IPS DF 6.9 (cell line): ENCODE results near the gene SYPL2.
"Not testable (repeated sequence)": the region's sequence is repeated elsewhere in the genome, so short reads cannot be mapped to it uniquely, and the experiment has no call there.

Experiments
- DNase-seq: peaks from one replicate; pipeline ENCODE4 v3.0.0-alpha.2; 2013; ENCODE audit warnings: low read depth, low spot score
- H3K27ac ChIP-seq: one replicate; pipeline ENCODE4 v1.5.1; 2013; ENCODE audit warnings: low read length, control low read depth
- H3K27me3 ChIP-seq: 2 replicates; pipeline ENCODE4 v1.6.1; 2013; ENCODE audit warnings: mild to moderate bottlenecking, low read length; ENCODE audit not compliant: control insufficient read depth, insufficient read depth
- H3K36me3 ChIP-seq: 2 replicates; pipeline ENCODE4 v1.6.1; 2013; ENCODE audit warnings: low read length; ENCODE audit not compliant: control insufficient read depth, insufficient read depth
- H3K4me1 ChIP-seq: 2 replicates; pipeline ENCODE4 v1.6.1; 2013; ENCODE audit warnings: low read length; ENCODE audit not compliant: control insufficient read depth, insufficient read depth
- H3K4me3 ChIP-seq: 2 replicates; pipeline ENCODE4 v1.5.1; 2013; ENCODE audit warnings: mild to moderate bottlenecking, low read length
- H3K9me3 ChIP-seq: 2 replicates; pipeline ENCODE4 v1.6.1; 2013; ENCODE audit warnings: low read length, inconsistent platforms; ENCODE audit not compliant: control insufficient read depth, insufficient read depth
- WGBS: extraction: QIAGEN DNeasy Blood & Tissue Kit; methylation state at CpG from one replicate; pipeline ENCODE4 v1.1.7; 2013; ENCODE audit warnings: mixed read lengths, missing lambda C conversion rate; ENCODE audit not compliant: insufficient read length, insufficient coverage; 5-methylcytosine and 5-hydroxymethylcytosine counted together

Gene SYPL2

DNA sequence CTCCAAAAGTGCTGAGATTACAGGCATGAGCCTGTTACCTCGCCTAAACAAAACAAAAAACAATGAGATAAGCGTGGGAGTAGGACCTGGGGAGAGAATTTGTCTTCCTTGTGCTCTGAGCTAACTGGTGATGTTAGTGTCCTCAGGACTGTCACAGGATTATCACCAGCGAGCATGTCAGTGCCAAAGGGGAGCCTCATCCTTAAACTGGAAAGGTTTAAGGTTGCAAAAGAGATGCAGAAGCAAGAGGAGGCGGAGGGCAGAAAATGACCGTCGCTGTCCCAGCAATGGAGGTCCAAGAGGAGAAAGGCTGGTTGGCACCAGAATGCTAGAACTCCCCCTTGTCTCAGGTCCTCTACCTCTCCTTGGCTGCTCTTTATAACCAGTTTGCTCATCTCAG, 3.9 kb downstream of the SYPL2 start:
- no peak for DNase-seq
- no peaks in the 10 kb centered on the region for H3K9me3 ChIP-seq
- no peak overlapping the region for H3K27ac ChIP-seq
- H3K36me3 ChIP-seq = no peaks in the 10 kb centered on the region
- no peaks in the 10 kb centered on the region; the same call in 1 of the 2 replicates for H3K4me1 ChIP-seq
- H3K27me3 ChIP-seq = peaks cover 11% of the 10 kb centered on the region; the same call in 1 of the 2 replicates
- WGBS = no CpG with 5 or more reads among the region's 6 CpGs
- H3K4me3 ChIP-seq = no peak overlapping the region

DNA sequence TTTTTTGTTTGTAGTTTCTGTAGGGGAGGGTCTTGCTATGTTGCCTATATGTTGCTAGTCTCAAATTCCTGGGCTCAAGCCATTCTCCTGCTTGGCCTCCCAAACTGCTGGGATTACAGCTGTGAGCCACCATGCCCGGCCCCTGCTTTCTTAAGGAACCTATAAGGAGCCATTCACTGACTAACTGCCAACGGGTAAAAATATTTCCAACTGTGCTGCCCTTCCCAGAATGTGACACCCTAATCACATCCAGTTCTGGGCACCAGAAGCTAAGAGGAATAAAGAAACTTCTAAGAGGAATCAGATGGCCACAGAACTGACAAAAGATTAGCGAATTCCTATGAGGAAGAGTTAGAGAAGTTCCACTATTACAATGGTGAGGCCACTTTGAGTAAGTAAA, 6.4 kb downstream of the SYPL2 start:
- H3K9me3 ChIP-seq = no peaks in the 10 kb centered on the region
- H3K27me3 ChIP-seq = peaks cover under 1% of the 10 kb centered on the region; the same call in 1 of the 2 replicates
- WGBS = no CpG with 5 or more reads among the region's 3 CpGs
- H3K4me3 ChIP-seq = no peak overlapping the region
- DNase-seq = no peak
- no peak overlapping the region for H3K27ac ChIP-seq
- no peaks in the 10 kb centered on the region; the same call in 1 of the 2 replicates for H3K4me1 ChIP-seq
- no peaks in the 10 kb centered on the region for H3K36me3 ChIP-seq

DNA sequence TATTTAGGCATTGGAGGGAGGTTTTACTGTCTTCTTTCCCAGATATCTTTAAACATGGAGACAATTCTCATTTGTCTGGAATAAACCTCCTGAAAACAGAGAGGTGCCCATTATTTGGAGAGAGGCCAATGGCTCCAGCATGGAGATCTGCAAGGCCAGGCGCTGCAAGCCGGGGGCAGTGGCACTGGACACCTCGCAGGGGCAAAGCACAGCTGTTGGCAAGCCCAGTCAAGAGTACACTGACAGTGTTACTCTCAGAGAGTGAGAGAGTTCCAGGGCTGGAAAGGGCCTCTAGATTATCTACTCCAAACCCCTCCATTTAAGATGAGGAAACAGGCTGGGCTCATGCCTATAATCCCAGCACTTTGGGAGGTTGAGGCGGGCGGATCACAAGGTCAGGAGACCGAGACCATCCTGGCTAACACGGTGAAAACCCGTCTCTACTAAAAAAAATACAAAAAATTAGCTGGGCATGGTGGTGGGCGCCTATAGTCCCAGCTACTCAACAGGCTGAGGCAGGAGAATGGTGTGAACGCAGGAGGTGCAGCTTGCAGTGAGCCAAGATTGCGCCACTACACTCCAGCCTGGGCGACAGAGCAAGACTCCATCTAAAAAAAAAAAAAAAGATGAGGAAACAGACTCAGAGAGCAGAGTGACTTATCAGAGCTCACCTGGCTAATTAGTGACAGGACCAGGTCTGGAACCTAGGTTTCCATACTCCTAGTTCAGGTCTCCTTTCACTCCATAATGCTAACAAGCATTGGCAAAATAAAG, 7.1 kb downstream of the SYPL2 start:
- not testable (repeated sequence) for H3K4me3 ChIP-seq, DNase-seq, H3K27ac ChIP-seq, H3K36me3 ChIP-seq, H3K27me3 ChIP-seq, H3K4me1 ChIP-seq, H3K9me3 ChIP-seq
- WGBS = no CpG with 5 or more reads among the region's 12 CpGs

DNA sequence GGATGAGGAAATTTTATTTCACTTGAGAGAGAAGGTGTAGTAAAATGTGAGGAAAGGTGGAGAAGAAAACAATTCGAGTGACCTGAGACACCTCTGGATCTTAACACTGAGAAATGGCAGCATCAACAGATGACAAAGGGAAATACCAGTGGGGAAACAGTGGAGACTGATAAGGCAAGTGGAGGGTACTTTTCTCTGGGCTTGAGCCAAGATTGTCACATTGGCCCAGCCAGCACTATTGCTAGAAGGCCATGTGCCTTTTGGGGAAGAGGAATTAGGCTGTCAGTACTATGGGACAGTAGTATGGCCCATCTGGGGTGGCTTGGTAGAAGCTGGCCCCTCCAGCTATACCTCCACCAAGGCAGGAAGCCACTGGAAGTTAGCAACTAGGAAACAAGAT, 8.4 kb downstream of the SYPL2 start:
- Histone ChIP-seq H3K4me1 (peaks cover 4% of the 10 kb centered on the region; the same call in 1 of the 2 replicates), H3K27ac (no peak overlapping the region), H3K9me3 (no peaks in the 10 kb centered on the region), H3K36me3 (no peaks in the 10 kb centered on the region), H3K4me3 (no peak overlapping the region), H3K27me3 (no peaks in the 10 kb centered on the region)
- no CpG with 5 or more reads among the region's 1 CpG for WGBS
- no peak for DNase-seq

DNA sequence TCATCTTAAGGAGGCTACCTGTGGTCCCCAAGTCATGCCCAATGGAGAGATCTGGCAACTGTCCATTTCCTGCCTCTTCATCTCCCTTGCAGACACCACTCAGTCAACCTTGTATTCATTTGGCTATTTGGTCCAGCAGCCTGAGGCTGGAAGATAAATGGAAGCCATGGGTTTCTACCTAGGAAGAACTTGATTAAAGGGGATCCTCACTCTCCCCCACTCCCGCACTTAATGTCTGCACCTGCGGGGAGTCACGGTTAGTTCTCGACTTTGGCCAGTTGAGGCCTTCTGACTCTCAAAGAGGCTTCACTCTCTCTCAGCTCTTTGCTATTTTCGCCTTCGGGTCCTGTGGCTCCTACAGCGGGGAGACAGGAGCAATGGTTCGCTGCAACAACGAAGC, 8.9 kb downstream of the SYPL2 start:
- no peak overlapping the region for H3K27ac ChIP-seq
- no CpG with 5 or more reads among the region's 9 CpGs for WGBS
- no peaks in the 10 kb centered on the region for H3K9me3 ChIP-seq
- no peaks in the 10 kb centered on the region for H3K27me3 ChIP-seq
- H3K4me1 ChIP-seq = peaks cover 4% of the 10 kb centered on the region; the same call in 1 of the 2 replicates
- H3K36me3 ChIP-seq = no peaks in the 10 kb centered on the region
- DNase-seq = no peak
- no peak overlapping the region for H3K4me3 ChIP-seq

DNA sequence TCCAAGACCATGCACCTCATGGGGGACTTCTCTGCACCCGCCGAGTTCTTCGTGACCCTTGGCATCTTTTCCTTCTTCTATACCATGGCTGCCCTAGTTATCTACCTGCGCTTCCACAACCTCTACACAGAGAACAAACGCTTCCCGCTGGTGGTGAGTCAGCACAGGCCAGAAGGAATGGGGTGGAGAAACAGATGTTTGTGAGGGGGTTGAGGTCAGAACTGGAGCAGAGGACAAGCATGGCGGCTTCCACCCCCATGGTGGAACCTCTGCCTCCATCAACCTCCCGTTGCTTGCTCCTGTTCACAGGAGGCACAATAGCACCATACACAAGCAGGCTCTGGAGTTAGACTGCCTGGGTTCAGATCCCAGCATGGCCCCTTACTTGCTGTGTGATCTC, 10.5 kb downstream of the SYPL2 start:
- H3K4me3 ChIP-seq = no peak overlapping the region
- H3K36me3 ChIP-seq = no peaks in the 10 kb centered on the region
- WGBS = no CpG with 5 or more reads among the region's 8 CpGs
- no peak for DNase-seq
- H3K27me3 ChIP-seq = no peaks in the 10 kb centered on the region
- H3K27ac ChIP-seq = no peak overlapping the region
- no peaks in the 10 kb centered on the region for H3K9me3 ChIP-seq
- peaks cover 4% of the 10 kb centered on the region; the same call in 1 of the 2 replicates for H3K4me1 ChIP-seq

DNA sequence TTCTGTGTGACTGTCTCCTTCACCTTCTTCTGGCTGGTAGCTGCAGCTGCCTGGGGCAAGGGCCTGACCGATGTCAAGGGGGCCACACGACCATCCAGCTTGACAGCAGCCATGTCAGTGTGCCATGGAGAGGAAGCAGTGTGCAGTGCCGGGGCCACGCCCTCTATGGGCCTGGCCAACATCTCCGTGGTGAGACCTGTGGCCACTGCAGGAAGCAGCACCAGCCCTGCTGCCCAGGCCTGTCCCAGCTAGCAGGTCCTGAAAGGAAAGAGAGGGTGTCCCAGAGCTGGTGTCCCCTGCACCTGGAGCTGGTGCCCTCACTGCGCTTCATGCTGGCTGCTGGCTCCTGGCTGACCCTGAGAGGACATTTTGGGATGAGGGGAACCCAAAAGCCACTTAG, 11.5 kb downstream of the SYPL2 start:
- H3K9me3 ChIP-seq = no peaks in the 10 kb centered on the region
- WGBS = no CpG with 5 or more reads among the region's 6 CpGs
- H3K4me3 ChIP-seq = no peak overlapping the region
- no peak for DNase-seq
- no peaks in the 10 kb centered on the region for H3K36me3 ChIP-seq
- H3K27me3 ChIP-seq = no peaks in the 10 kb centered on the region
- H3K4me1 ChIP-seq = peaks cover 4% of the 10 kb centered on the region; the same call in 1 of the 2 replicates
- no peak overlapping the region for H3K27ac ChIP-seq

DNA sequence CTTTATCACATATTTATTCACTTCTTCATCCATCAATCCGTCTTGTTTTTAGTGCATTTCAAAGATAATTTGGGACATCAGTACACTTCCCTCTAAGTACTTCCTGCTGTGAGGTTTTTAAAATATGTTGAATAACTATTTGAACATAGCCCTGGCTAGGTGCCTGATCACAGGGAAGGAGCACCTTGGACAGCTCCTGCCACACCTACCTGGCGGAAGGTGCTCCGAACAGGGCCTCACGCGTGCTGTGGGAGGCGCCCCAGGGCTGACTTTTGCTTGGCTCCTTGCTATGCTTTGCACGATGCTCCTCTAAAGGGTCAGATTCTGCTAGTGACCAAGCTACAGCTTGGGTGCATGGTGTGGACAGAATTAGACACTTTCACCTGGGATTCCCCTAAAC, 12.5 kb downstream of the SYPL2 start:
- no peak for DNase-seq
- Histone ChIP-seq H3K4me3 (no peak overlapping the region), H3K27me3 (no peaks in the 10 kb centered on the region), H3K4me1 (0 out of 2 replicates have a peak, but pooled peaks cover 4% of the 10 kb centered on the region), H3K36me3 (no peaks in the 10 kb centered on the region), H3K27ac (no peak overlapping the region), H3K9me3 (no peaks in the 10 kb centered on the region)
- no CpG with 5 or more reads among the region's 7 CpGs for WGBS

DNA sequence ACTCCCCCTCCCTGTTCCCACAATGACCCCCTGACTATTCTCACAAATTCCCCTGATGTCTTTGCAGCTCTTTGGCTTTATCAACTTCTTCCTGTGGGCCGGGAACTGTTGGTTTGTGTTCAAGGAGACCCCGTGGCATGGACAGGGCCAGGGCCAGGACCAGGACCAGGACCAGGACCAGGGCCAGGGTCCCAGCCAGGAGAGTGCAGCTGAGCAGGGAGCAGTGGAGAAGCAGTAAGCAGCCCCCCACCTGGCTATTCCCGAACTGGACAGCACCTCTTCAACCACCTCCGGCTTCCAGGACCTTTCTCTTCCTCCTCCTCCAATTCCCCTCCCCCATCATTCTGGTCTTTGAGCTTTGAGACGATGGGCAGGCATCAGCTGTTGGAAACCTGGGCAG, 13.0 kb downstream of the SYPL2 start:
- no peaks in the 10 kb centered on the region for H3K27me3 ChIP-seq
- no peak overlapping the region for H3K4me3 ChIP-seq
- DNase-seq = no peak
- H3K4me1 ChIP-seq = 0 out of 2 replicates have a peak, but pooled peaks cover 4% of the 10 kb centered on the region
- H3K27ac ChIP-seq = no peak overlapping the region
- no peaks in the 10 kb centered on the region for H3K36me3 ChIP-seq
- H3K9me3 ChIP-seq = no peaks in the 10 kb centered on the region
- no CpG with 5 or more reads among the region's 5 CpGs for WGBS

DNA sequence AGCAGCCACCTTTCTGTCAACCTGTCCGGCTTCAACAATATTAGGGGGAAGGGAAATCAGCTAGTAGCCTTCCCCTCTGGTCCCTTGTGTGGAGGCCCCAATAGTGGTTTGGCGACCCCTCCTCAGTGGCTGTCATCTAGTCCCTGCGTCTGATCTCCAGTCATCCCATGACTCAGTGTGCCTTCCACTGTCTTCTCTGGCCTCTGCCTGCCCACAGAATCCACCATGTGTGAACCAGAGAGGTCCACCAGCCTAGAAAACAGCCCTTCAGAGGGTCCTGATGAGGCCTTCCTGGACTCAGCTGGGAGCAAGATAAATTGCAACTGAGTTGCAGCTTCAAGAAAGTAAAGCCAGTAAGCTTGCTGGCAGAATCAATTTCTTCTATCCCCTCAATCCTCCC, 13.6 kb downstream of the SYPL2 start:
- WGBS = no CpG with 5 or more reads among the region's 3 CpGs
- Histone ChIP-seq H3K4me1 (peaks cover 5% of the 10 kb centered on the region; the same call in 1 of the 2 replicates), H3K27ac (no peak overlapping the region), H3K4me3 (no peak overlapping the region), H3K27me3 (no peaks in the 10 kb centered on the region), H3K36me3 (no peaks in the 10 kb centered on the region), H3K9me3 (no peaks in the 10 kb centered on the region)
- no peak for DNase-seq

DNA sequence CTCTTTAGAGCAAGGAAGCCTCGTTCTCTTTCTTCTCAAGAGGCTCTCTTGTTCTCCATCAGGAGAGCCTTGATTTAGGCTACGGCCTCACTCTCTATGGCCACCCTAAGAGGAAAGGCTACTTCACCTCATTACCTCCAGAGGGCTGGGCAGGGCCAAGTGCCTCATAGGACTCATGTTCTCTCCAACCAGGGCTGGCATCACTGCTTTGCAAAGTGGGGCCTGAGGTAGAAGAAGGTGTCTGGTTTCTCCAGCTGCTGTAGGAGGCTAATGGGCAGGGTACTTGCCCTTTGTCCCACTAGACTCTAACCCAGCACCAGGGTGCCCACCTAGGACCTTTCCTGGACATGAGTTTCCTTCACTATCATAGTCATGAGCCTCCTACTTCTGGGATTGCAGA, 15.3 kb downstream of the SYPL2 start:
- H3K27me3 ChIP-seq = no peaks in the 10 kb centered on the region
- no peak for DNase-seq
- no peaks in the 10 kb centered on the region for H3K9me3 ChIP-seq
- peaks cover 6% of the 10 kb centered on the region; the same call in 1 of the 2 replicates for H3K4me1 ChIP-seq
- WGBS = no CpG with 5 or more reads among the region's 2 CpGs
- H3K4me3 ChIP-seq = no peak overlapping the region
- H3K27ac ChIP-seq = no peak overlapping the region
- no peaks in the 10 kb centered on the region for H3K36me3 ChIP-seq
